Mesodermal cell (in vitro differentiated cells): ENCODE results near the gene TGFBR2.
A peak's percentile ranks its signal among the peaks of the same experiment; 100 is the strongest.
"Not testable (repeated sequence)": the region's sequence is repeated elsewhere in the genome, so short reads cannot be mapped to it uniquely, and the experiment has no call there.

Source experiments
- H3K27ac ChIP-seq: 2 replicates; pipeline ENCODE4 v1.7.0; 2013; ENCODE audit warnings: mild to moderate bottlenecking, low read depth, low read length, moderate library complexity; ENCODE audit not compliant: severe bottlenecking
- H3K36me3 ChIP-seq: 2 replicates; pipeline ENCODE4 v1.7.1; 2013; ENCODE audit warnings: mild to moderate bottlenecking, low read length, moderate library complexity; ENCODE audit not compliant: control insufficient read depth, insufficient read depth
- H3K4me1 ChIP-seq: one replicate; pipeline ENCODE4 v1.7.1; 2013; ENCODE audit warnings: mild to moderate bottlenecking, low read length; ENCODE audit not compliant: insufficient read depth, control insufficient read depth, poor library complexity, severe bottlenecking
- H3K4me3 ChIP-seq: 2 replicates; pipeline ENCODE4 v1.7.0; 2013; ENCODE audit warnings: low read length, control low read depth, mild to moderate bottlenecking; ENCODE audit not compliant: insufficient read depth, poor library complexity, severe bottlenecking; ENCODE audit errors: extremely low read depth
- H3K9me3 ChIP-seq: 2 replicates; pipeline ENCODE4 v1.7.1; 2013; ENCODE audit warnings: mild to moderate bottlenecking, low read length, moderate library complexity; ENCODE audit not compliant: control insufficient read depth
- WGBS, 2 experiments: methylation state at CpG; one replicate each; pipeline ENCODE4 v1.1.5; 2013; ENCODE audit warnings: missing lambda C conversion rate in 2 of 2; ENCODE audit not compliant: insufficient coverage in 2 of 2; 5-methylcytosine and 5-hydroxymethylcytosine counted together

The TGFBR2 gene

GRCh38 chr3:30667280-30667651 is 60.9 kb downstream of the TGFBR2 start:
- H3K4me3 ChIP-seq: no peak overlapping the region
- peaks cover 48% of the 10 kb centered on the region for H3K36me3 ChIP-seq
- no peaks in the 10 kb centered on the region for H3K9me3 ChIP-seq
- H3K27ac ChIP-seq: peak overlapping the region; percentile 48
- WGBS, 2 experiments: no CpG with 5 or more reads among the region's 1 CpG
- peaks cover 39% of the 10 kb centered on the region for H3K4me1 ChIP-seq

- Histone ChIP-seq H3K4me3 (no peak overlapping the region), H3K4me1 (peaks cover 34% of the 10 kb centered on the region), H3K27ac (peak overlapping the region; percentile 26), H3K36me3 (peaks cover 50% of the 10 kb centered on the region), H3K9me3 (no peaks in the 10 kb centered on the region)
- 60 to 83% methylated on average over 1 to 3 of the region's 5 CpGs for WGBS, 2 experiments
Observed at GRCh38 chr3:30668051-30668609, 61.7 kb downstream of the TGFBR2 start.

- H3K9me3 ChIP-seq, H3K27ac ChIP-seq, H3K4me3 ChIP-seq: not testable (repeated sequence)
- peaks cover 35% of the 10 kb centered on the region for H3K4me1 ChIP-seq
- WGBS, 2 experiments: 87 to 100% methylated on average over 4 to 7 of the region's 7 CpGs
- peaks cover 59% of the 10 kb centered on the region for H3K36me3 ChIP-seq
Observed at GRCh38 chr3:30669360-30669934, 63.0 kb downstream of the TGFBR2 start.

- Histone ChIP-seq H3K27ac (no peak overlapping the region), H3K36me3 (peaks cover 67% of the 10 kb centered on the region), H3K4me1 (peaks cover 26% of the 10 kb centered on the region), H3K9me3 (no peaks in the 10 kb centered on the region), H3K4me3 (no peak overlapping the region)
Observed at GRCh38 chr3:30670292-30670691, 63.9 kb downstream of the TGFBR2 start.

- H3K4me1 ChIP-seq: peaks cover 17% of the 10 kb centered on the region
- H3K9me3 ChIP-seq: no peaks in the 10 kb centered on the region
- H3K27ac ChIP-seq: no peak overlapping the region
- H3K4me3 ChIP-seq: no peak overlapping the region
- 97 to 98% methylated on average over 17 to 20 of the region's 20 CpGs for WGBS, 2 experiments
- H3K36me3 ChIP-seq: peaks cover 80% of the 10 kb centered on the region
Observed at GRCh38 chr3:30671527-30672286, 65.3 kb downstream of the TGFBR2 start.

- WGBS, 2 experiments: 92 to 100% methylated on average over 4 of the region's 4 CpGs
- Histone ChIP-seq H3K9me3 (no peaks in the 10 kb centered on the region), H3K36me3 (peaks cover 86% of the 10 kb centered on the region), H3K4me3 (no peak overlapping the region), H3K4me1 (peaks cover 19% of the 10 kb centered on the region), H3K27ac (no peak overlapping the region)
Observed at GRCh38 chr3:30672287-30672735, 65.9 kb downstream of the TGFBR2 start.

GRCh38 chr3:30672959-30673358 is 66.6 kb downstream of the TGFBR2 start:
- no peak overlapping the region for H3K27ac ChIP-seq
- WGBS, 2 experiments: 94 to 100% methylated on average over 1 to 4 of the region's 4 CpGs
- peaks cover 14% of the 10 kb centered on the region for H3K4me1 ChIP-seq
- no peak overlapping the region for H3K4me3 ChIP-seq
- no peaks in the 10 kb centered on the region for H3K9me3 ChIP-seq
- H3K36me3 ChIP-seq: peaks cover 92% of the 10 kb centered on the region

- peaks cover 10% of the 10 kb centered on the region for H3K4me1 ChIP-seq
- H3K4me3 ChIP-seq: no peak overlapping the region
- H3K9me3 ChIP-seq: no peaks in the 10 kb centered on the region
- 94 to 100% methylated on average over 2 to 4 of the region's 6 CpGs for WGBS, 2 experiments
- no peak overlapping the region for H3K27ac ChIP-seq
- peaks cover 96% of the 10 kb centered on the region for H3K36me3 ChIP-seq
Observed at GRCh38 chr3:30673425-30674341, 67.3 kb downstream of the TGFBR2 start.

- Histone ChIP-seq H3K9me3 (no peaks in the 10 kb centered on the region), H3K4me3 (no peak overlapping the region), H3K27ac (no peak overlapping the region), H3K4me1 (peaks cover 10% of the 10 kb centered on the region), H3K36me3 (peaks cover 91% of the 10 kb centered on the region)
- WGBS, 2 experiments: 100% methylated on average over 1 to 2 of the region's 2 CpGs
Observed at GRCh38 chr3:30675006-30675405, 68.6 kb downstream of the TGFBR2 start.

- Histone ChIP-seq H3K27ac (no peak overlapping the region), H3K4me1 (peaks cover 12% of the 10 kb centered on the region), H3K4me3 (no peak overlapping the region), H3K9me3 (no peaks in the 10 kb centered on the region), H3K36me3 (peaks cover 83% of the 10 kb centered on the region)
- WGBS, 2 experiments: 94 to 98% methylated on average over 3 to 4 of the region's 5 CpGs
Observed at GRCh38 chr3:30675774-30676173, 69.4 kb downstream of the TGFBR2 start.
